ENCODE results near the gene OR1J2. TPM values are rescaled to one million over a fixed set of nuclear protein-coding genes. Genes with fewer than 3 reads are reported as not detected.

The OR1J2 gene
- total and polyA plus RNA-seq, 2 of the 4 experiments (the other 2 are of a cell fraction), result not detected

- in situ Hi-C loops (cut with MboI; ENCODE audit: low sequenced_read_pairs), result no loop called here
These were observed 8.8 kb downstream of the OR1J2 start for GRCh38 chr9:122519376-122519775.

More at GRCh38 chr9:122519376-122519775, 8.8 kb downstream of the OR1J2 start:
- Histone ChIP-seq H2BK120ac (ENCODE audit: low read depth, low read length) (no peak overlapping the region), H3K4me2 (ENCODE audit: low read depth, low read length) (no peak overlapping the region), H4K5ac (ENCODE audit: low read depth, low read length) (no peak overlapping the region), H3K14ac (replicated peaks; ENCODE audit: low read depth, low read length) (no peak overlapping the region), H3K23ac (ENCODE audit: low read depth, low read length) (no peak overlapping the region), H3K18ac (ENCODE audit: low read depth, low read length) (no peak overlapping the region), H3K9ac (ENCODE audit: low read depth, low read length) (no peak overlapping the region), H3K56ac (ENCODE audit: extremely low read depth, insufficient read depth, low read length) (no peak overlapping the region), H3K4me1 (ENCODE audit: control insufficient read depth, insufficient read depth, low read length) (no peaks in the 10 kb centered on the region), H4K20me1 (ENCODE audit: insufficient read depth, low read length) (no peaks in the 10 kb centered on the region), H2AK5ac (ENCODE audit: low read depth, low read length) (no peak overlapping the region), H2AK9ac (replicated peaks; ENCODE audit: low read depth, low read length, poor library complexity) (no peak overlapping the region), H4K91ac (ENCODE audit: insufficient read depth, low read depth, low read length) (no peak overlapping the region), H2BK15ac (ENCODE audit: low read depth, low read length) (no peak overlapping the region), H3K27ac (ENCODE audit: insufficient read depth, low read length) (no peak overlapping the region), H3K36me3 (ENCODE audit: control insufficient read depth, insufficient read depth, low read length) (no peaks in the 10 kb centered on the region), H3K4me3 (ENCODE audit: insufficient read depth, low read depth, low read length) (no peak overlapping the region), H3K9me1 (ENCODE audit: insufficient read depth, low read length) (no peaks in the 10 kb centered on the region), H3K79me1 (ENCODE audit: low read depth in 1 of 2, low read length in 2 of 2) (no peaks in the 10 kb centered on the region), H3K4ac (ENCODE audit: low read depth, low read length) (no peak overlapping the region), H3K9me3 (ENCODE audit: control insufficient read depth, insufficient read depth, low read length) (no peaks in the 10 kb centered on the region), H2BK5ac (ENCODE audit: low read depth, low read length, poor library complexity, severe bottlenecking) (no peak overlapping the region), H4K8ac (ENCODE audit: low read depth in 2 of 2, low read length in 2 of 2) (no peak overlapping the region), H2BK20ac (ENCODE audit: low read depth, low read length) (no peak overlapping the region), H3K27me3 (ENCODE audit: control insufficient read depth, insufficient read depth, low read length) (peaks cover 20% of the 10 kb centered on the region), H2AFZ (replicated peaks; ENCODE audit: low read length, poor library complexity) (no peak overlapping the region)
- TF ChIP-seq RAD21 (IDR thresholded peaks at IDR 0.05; ENCODE audit: low read length) (no peak), CHD1 (IDR thresholded peaks at IDR 0.05; ENCODE audit: low read depth, low read length) (no peak), FOS (IDR thresholded peaks at IDR 0.05; ENCODE audit: low read depth, low read length) (no peak), SMC3 (IDR thresholded peaks at IDR 0.05; ENCODE audit: low read depth, low read length) (no peak), CTCF (conservative IDR thresholded peaks at IDR 0.05; ENCODE audit: low read depth, low read length) (no peak), MAZ (IDR thresholded peaks at IDR 0.05; ENCODE audit: borderline replicate concordance, low read depth, low read length) (no peak), MAFK (IDR thresholded peaks at IDR 0.05; ENCODE audit: low read depth, low read length) (no peak)
- dilution Hi-C loops (cut with HindIII; ENCODE audit: low sequenced_read_pairs, unreplicated experiment) (no loop called here), intact Hi-C loops (cut with micrococcal nuclease) (no loop called here)
- no TSS peak for BruUV-seq (replicated peaks)
- CTCF ChIA-PET, result no interaction called here
- no peak for ATAC-seq (ENCODE audit: low read depth)
- 67% methylated on average over 1 of the region's 3 CpGs; no CpG with 5 or more reads in 1 of the 2 experiments for WGBS, 2 experiments (ENCODE audit: extremely low coverage in 2 of 2, insufficient read length in 1 of 2)
- POLR2A ChIA-PET (ENCODE audit: unreplicated experiment), result no interaction called here
- DNase-seq, result no peak

All from IMR-90 (cell line).